SK-N-MC (cell line): ENCODE results near the gene ABCD3.

Source experiments
- EZH2 ChIP-seq: fragments of 200-600 bp; sonication (generic); IDR thresholded peaks from one replicate; pipeline ENCODE4 v1.6.1; 2017; ENCODE audit warnings: antibody characterized with exemption
- FOXP2 ChIP-seq: optimal IDR thresholded peaks from 2 replicates; pipeline ENCODE3; 2011; ENCODE audit warnings: mild to moderate bottlenecking, moderate library complexity; ENCODE audit not compliant: insufficient read depth; ENCODE audit errors: extremely low read length, control extremely low read depth
- POLR2AphosphoS5 ChIP-seq: IDR thresholded peaks from 2 replicates; pipeline ENCODE4 v1.6.1; 2012; ENCODE audit warnings: mild to moderate bottlenecking, low read depth, low read length, borderline replicate concordance

GRCh38 chr1:94531664-94532063, 113.5 kb downstream of the ABCD3 start:
- TF ChIP-seq POLR2AphosphoS5: no peak
- no peak for TF ChIP-seq EZH2
- no peak for TF ChIP-seq FOXP2
